Fibroblast of peridontal ligament (primary cell): ENCODE measurements around the gene THADA.
A peak's percentile ranks its signal among the peaks of the same experiment; 100 is the strongest.
"Not testable (repeated sequence)": the region's sequence is repeated elsewhere in the genome, so short reads cannot be mapped to it uniquely, and the experiment has no call there.

ENCODE experiments used
- DNase-seq: peaks from one replicate; pipeline ENCODE4 v3.0.0-alpha.2; 2010; ENCODE audit errors: extremely low read depth

THADA gene

GRCh38 chr2:43595603-43596412 is at the start of gene THADA:
Gene THADA, minus strand, starts transcription at chr2:43596038. Its CDS starts 3,646 bp downstream, at chr2:43592392.
- peak; percentile 100 for DNase-seq

- no peak for DNase-seq
Observed at GRCh38 chr2:43643680-43644079, 47.8 kb upstream of the THADA start.

GRCh38 chr2:43642363-43642762 is 46.5 kb upstream of the THADA start:
- DNase-seq: no peak

- peak; percentile 71 for DNase-seq
Observed at GRCh38 chr2:43637030-43637803, 41.4 kb upstream of the THADA start, which contains the start of gene PLEKHH2. Gene PLEKHH2, plus strand, starts transcription at chr2:43637260. Its CDS starts 7,414 bp downstream, at chr2:43644674.

GRCh38 chr2:43636621-43637020 is 40.8 kb upstream of the THADA start:
- DNase-seq: no peak

- not testable (repeated sequence) for DNase-seq
Observed at GRCh38 chr2:43636153-43636552, 40.3 kb upstream of the THADA start.

- DNase-seq: peak; percentile 89
Observed at GRCh38 chr2:43634604-43635306, 38.9 kb upstream of the THADA start.

GRCh38 chr2:43631618-43632317 is 35.9 kb upstream of the THADA start:
- no peak for DNase-seq

GRCh38 chr2:43622931-43623451 is 27.2 kb upstream of the THADA start:
- DNase-seq: no peak

- DNase-seq: no peak
Observed at GRCh38 chr2:43619511-43619910, 23.7 kb upstream of the THADA start.

GRCh38 chr2:43616967-43617680 is 21.3 kb upstream of the THADA start:
- no peak for DNase-seq

GRCh38 chr2:43612944-43613343 is 17.1 kb upstream of the THADA start:
- no peak for DNase-seq

GRCh38 chr2:43611987-43612894 is 16.4 kb upstream of the THADA start:
- DNase-seq: peak; percentile 80

- DNase-seq: no peak
Observed at GRCh38 chr2:43610361-43610760, 14.5 kb upstream of the THADA start.

GRCh38 chr2:43609290-43609918 is 13.6 kb upstream of the THADA start:
- peak; percentile 57 for DNase-seq

- DNase-seq: peak; percentile 17
Observed at GRCh38 chr2:43605851-43606250, 10.0 kb upstream of the THADA start.

GRCh38 chr2:43605079-43605655 is 9.3 kb upstream of the THADA start:
- peak; percentile 65 for DNase-seq

GRCh38 chr2:43604674-43605073 is 8.8 kb upstream of the THADA start:
- no peak for DNase-seq

- not testable (repeated sequence) for DNase-seq
Observed at GRCh38 chr2:43600596-43600995, 4.8 kb upstream of the THADA start.
